Measurements from ENCODE around the gene HDAC9.
"Not testable (repeated sequence)": the region's sequence is repeated elsewhere in the genome, so short reads cannot be mapped to it uniquely, and the experiment has no call there.

The HDAC9 gene

GRCh38 chr7:18905316-18905943 lies 409.9 kb downstream of the HDAC9 start:
- no peak for DNase-seq

- no peak for DNase-seq
These were observed 411.4 kb downstream of the HDAC9 start for GRCh38 chr7:18906901-18907300.

GRCh38 chr7:18913106-18913505 lies 417.6 kb downstream of the HDAC9 start:
- DNase-seq: no peak

GRCh38 chr7:18916826-18917225 lies 421.3 kb downstream of the HDAC9 start:
- DNase-seq: no peak

GRCh38 chr7:18927134-18927533 lies 431.6 kb downstream of the HDAC9 start:
- DNase-seq: no peak

- DNase-seq: no peak
These were observed 440.7 kb downstream of the HDAC9 start for GRCh38 chr7:18936265-18936664.

- no peak for DNase-seq
These were observed 444.4 kb downstream of the HDAC9 start for GRCh38 chr7:18939771-18940592.

- DNase-seq: no peak
These were observed 445.1 kb downstream of the HDAC9 start for GRCh38 chr7:18940593-18941134.

GRCh38 chr7:18941207-18941606 lies 445.7 kb downstream of the HDAC9 start:
- DNase-seq: no peak

GRCh38 chr7:18948521-18948920 lies 453.0 kb downstream of the HDAC9 start:
- DNase-seq: no peak

GRCh38 chr7:18952846-18953245 lies 457.3 kb downstream of the HDAC9 start:
- no peak for DNase-seq

GRCh38 chr7:18958627-18959026 lies 463.1 kb downstream of the HDAC9 start:
- no peak for DNase-seq

GRCh38 chr7:18960725-18961124 lies 465.2 kb downstream of the HDAC9 start:
- no peak for DNase-seq

GRCh38 chr7:18962031-18962430 lies 466.5 kb downstream of the HDAC9 start:
- DNase-seq: no peak

- no peak for DNase-seq
These were observed 470.1 kb downstream of the HDAC9 start for GRCh38 chr7:18965657-18966056.

- DNase-seq: not testable (repeated sequence)
These were observed 472.2 kb downstream of the HDAC9 start for GRCh38 chr7:18967755-18968154.

- DNase-seq: no peak
These were observed 476.3 kb downstream of the HDAC9 start for GRCh38 chr7:18971839-18972238.

GRCh38 chr7:18974803-18975202 lies 479.3 kb downstream of the HDAC9 start:
- DNase-seq: no peak

GRCh38 chr7:18975276-18975675 lies 479.7 kb downstream of the HDAC9 start:
- DNase-seq: no peak

- no peak for DNase-seq
These were observed 480.2 kb downstream of the HDAC9 start for GRCh38 chr7:18975689-18976280.

- no peak for DNase-seq
These were observed 481.3 kb downstream of the HDAC9 start for GRCh38 chr7:18976715-18977471.

- no peak for DNase-seq
These were observed 482.6 kb downstream of the HDAC9 start for GRCh38 chr7:18978108-18978495.

- DNase-seq: not testable (repeated sequence)
These were observed 495.2 kb downstream of the HDAC9 start for GRCh38 chr7:18990700-18991099.
